Astrocyte (in vitro differentiated cells and primary cell): ENCODE data around the gene VPS50. TPM values are rescaled to one million over a fixed set of nuclear protein-coding genes. Genes with fewer than 3 reads are reported as not detected.

Experiments
- DNase-seq: peaks from one replicate; pipeline ENCODE4 v3.0.0-alpha.2; 2010; ENCODE audit warnings: low read depth
- FAIRE-seq: peaks from 2 replicates; lab custom pipeline; 2011; peaks lifted over from hg19 to GRCh38; lab: Jason Lieb, UNC
- H2AFZ ChIP-seq: 2 replicates; pipeline ENCODE4 v1.6.0; 2012; ENCODE audit warnings: low read depth, low read length, inconsistent platforms
- H3K27ac ChIP-seq: 2 replicates; pipeline ENCODE4 v1.5.1; 2011; ENCODE audit warnings: low read depth, low read length, inconsistent platforms
- H3K27me3 ChIP-seq: 2 replicates; pipeline ENCODE4 v1.6.0; 2011; ENCODE audit warnings: low read length, inconsistent platforms; ENCODE audit not compliant: insufficient read depth
- H3K36me3 ChIP-seq: 2 replicates; pipeline ENCODE4 v1.5.1; 2011; ENCODE audit warnings: low read length, inconsistent platforms; ENCODE audit not compliant: insufficient read depth
- H3K4me1 ChIP-seq: 2 replicates; pipeline ENCODE4 v1.5.1; 2011; ENCODE audit warnings: low read length, inconsistent platforms; ENCODE audit not compliant: insufficient read depth
- H3K4me2 ChIP-seq: 2 replicates; pipeline ENCODE4 v1.6.0; 2012; ENCODE audit warnings: low read length, inconsistent platforms
- H3K4me3 ChIP-seq: 2 replicates; pipeline ENCODE4 v1.5.1; 2011; ENCODE audit warnings: low read depth, mild to moderate bottlenecking, low read length, inconsistent platforms; ENCODE audit not compliant: insufficient read depth
- H3K79me2 ChIP-seq: 2 replicates; pipeline ENCODE4 v1.6.0; 2012; ENCODE audit warnings: mild to moderate bottlenecking, low read length, inconsistent platforms; ENCODE audit not compliant: insufficient read depth
- H3K9ac ChIP-seq: 2 replicates; pipeline ENCODE4 v1.6.0; 2012; ENCODE audit warnings: mild to moderate bottlenecking, low read length, inconsistent platforms
- H3K9me3 ChIP-seq: 2 replicates; pipeline ENCODE4 v1.5.1; 2012; ENCODE audit warnings: low read depth, mild to moderate bottlenecking, low read length, inconsistent platforms; ENCODE audit not compliant: insufficient read depth
- H4K20me1 ChIP-seq: 2 replicates; pipeline ENCODE4 v1.6.0; 2012; ENCODE audit warnings: low read length, inconsistent platforms; ENCODE audit not compliant: insufficient read depth
- H3K27ac Mint-ChIP-seq: one replicate; pipeline ENCODE4 v1.8.0; 2021; ENCODE audit warnings: mild to moderate bottlenecking, mixed read lengths; ENCODE audit not compliant: unreplicated experiment
- H3K27me3 Mint-ChIP-seq: one replicate; pipeline ENCODE4 v1.8.0; 2021; ENCODE audit warnings: low read depth, mixed read lengths; ENCODE audit not compliant: unreplicated experiment
- H3K36me3 Mint-ChIP-seq: one replicate; pipeline ENCODE4 v1.8.0; 2021; ENCODE audit warnings: low read depth, mixed read lengths; ENCODE audit not compliant: unreplicated experiment
- H3K4me1 Mint-ChIP-seq: one replicate; pipeline ENCODE4 v1.8.0; 2021; ENCODE audit warnings: low read depth, mixed read lengths; ENCODE audit not compliant: unreplicated experiment
- H3K4me3 Mint-ChIP-seq: one replicate; pipeline ENCODE4 v1.8.0; 2021; ENCODE audit warnings: mild to moderate bottlenecking, moderate library complexity, mixed read lengths; ENCODE audit not compliant: unreplicated experiment
- H3K9me3 Mint-ChIP-seq: one replicate; pipeline ENCODE4 v1.8.0; 2021; ENCODE audit warnings: mild to moderate bottlenecking, mixed read lengths; ENCODE audit not compliant: unreplicated experiment
- CTCF ChIP-seq: IDR thresholded peaks from 2 replicates; pipeline ENCODE4 v1.5.1; 2011; ENCODE audit warnings: low read depth, mild to moderate bottlenecking, inconsistent platforms, low read length, moderate library complexity; ENCODE audit not compliant: insufficient read depth
- EZH2 ChIP-seq: IDR thresholded peaks from 2 replicates; pipeline ENCODE4 v1.6.1; 2012; ENCODE audit warnings: mild to moderate bottlenecking, low read length, inconsistent platforms; ENCODE audit not compliant: insufficient read depth
- total RNA-seq: library from RNA; stranded (reverse); gene quantifications from 2 replicates; pipeline ENCODE4 v1.2.1, GENCODE V29; 2021

The VPS50 gene
- total RNA-seq, 1 donor from 2014 or later: 19.0 TPM

DNA sequence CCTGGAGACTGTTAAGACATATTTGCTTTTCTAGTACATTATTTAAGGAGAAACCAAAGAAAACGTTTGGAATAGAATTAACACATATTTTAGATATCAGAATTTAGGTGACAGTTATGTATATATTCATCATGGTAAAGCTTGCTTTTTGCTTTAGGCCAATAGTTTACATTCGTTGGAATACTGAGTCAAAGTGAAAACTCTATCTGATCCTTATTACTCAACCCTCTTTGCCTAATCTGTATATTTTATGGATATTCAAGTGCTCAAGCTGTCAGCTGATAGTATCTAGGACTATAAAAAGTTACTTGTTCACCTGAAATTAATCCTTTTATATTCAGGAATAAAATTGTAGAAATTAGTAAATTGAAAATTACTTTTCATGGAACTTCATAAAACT lies 61.1 kb downstream of the VPS50 start:
- Histone ChIP-seq H3K9me3 (no peaks in the 10 kb centered on the region), H3K79me2 (no peaks in the 10 kb centered on the region), H2AFZ (no peak overlapping the region), H3K4me1 (no peaks in the 10 kb centered on the region), H3K9ac (no peak overlapping the region), H4K20me1 (no peaks in the 10 kb centered on the region), H3K4me3 (no peak overlapping the region), H3K36me3 (no peaks in the 10 kb centered on the region), H3K27me3 (no peaks in the 10 kb centered on the region), H3K4me2 (no peak overlapping the region), H3K27ac (no peak overlapping the region)
- H3K27me3 Mint-ChIP-seq: no peaks in the 10 kb centered on the region
- peaks cover 2% of the 10 kb centered on the region for H3K36me3 Mint-ChIP-seq
- DNase-seq: no peak
- peaks cover 15% of the 10 kb centered on the region for H3K4me1 Mint-ChIP-seq
- H3K4me3 Mint-ChIP-seq: no peak overlapping the region
- no peak overlapping the region for H3K27ac Mint-ChIP-seq
- FAIRE-seq: no peak
- no peaks in the 10 kb centered on the region for H3K9me3 Mint-ChIP-seq
- TF ChIP-seq CTCF: no peak
- no peak for TF ChIP-seq EZH2

DNA sequence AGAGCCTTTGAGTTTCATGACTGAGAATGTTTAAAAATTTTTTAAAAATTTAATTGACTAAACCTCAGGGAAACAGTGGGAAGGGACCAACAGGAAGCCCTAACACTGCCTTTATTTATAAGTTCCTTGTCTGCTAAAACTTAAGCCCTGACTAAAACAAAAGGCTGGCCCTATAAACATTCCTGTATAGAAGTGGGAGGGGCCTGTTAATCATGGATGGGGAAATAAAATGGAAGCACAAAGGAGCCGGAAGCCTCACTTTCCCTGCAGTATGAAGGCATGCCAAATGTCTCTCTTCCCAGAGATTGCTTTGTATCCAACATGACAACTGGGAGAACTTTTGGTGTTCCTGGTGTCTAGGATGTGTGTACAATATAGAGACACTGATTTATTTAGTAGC lies 66.0 kb downstream of the VPS50 start:
- H3K4me1 ChIP-seq: no peaks in the 10 kb centered on the region
- H2AFZ ChIP-seq: no peak overlapping the region
- H3K4me3 ChIP-seq: no peak overlapping the region
- Mint-ChIP-seq H3K4me3 (no peak overlapping the region), H3K9me3 (no peaks in the 10 kb centered on the region), H3K4me1 (peaks cover 24% of the 10 kb centered on the region), H3K36me3 (peaks cover 2% of the 10 kb centered on the region), H3K27me3 (no peaks in the 10 kb centered on the region), H3K27ac (peak overlapping the region; percentile 90)
- no peak for TF ChIP-seq CTCF
- TF ChIP-seq EZH2: no peak
- no peaks in the 10 kb centered on the region for H3K79me2 ChIP-seq
- DNase-seq: no peak
- FAIRE-seq: no peak
- peak overlapping the region; percentile 47 for H3K27ac ChIP-seq
- H3K27me3 ChIP-seq: no peaks in the 10 kb centered on the region
- no peaks in the 10 kb centered on the region for H4K20me1 ChIP-seq
- no peaks in the 10 kb centered on the region for H3K36me3 ChIP-seq
- no peak overlapping the region for H3K4me2 ChIP-seq
- H3K9me3 ChIP-seq: no peaks in the 10 kb centered on the region
- H3K9ac ChIP-seq: no peak overlapping the region

- no peaks in the 10 kb centered on the region for H3K4me1 ChIP-seq
- Mint-ChIP-seq H3K36me3 (peaks cover 2% of the 10 kb centered on the region), H3K4me3 (no peak overlapping the region), H3K9me3 (no peaks in the 10 kb centered on the region), H3K4me1 (peaks cover 24% of the 10 kb centered on the region), H3K27me3 (no peaks in the 10 kb centered on the region), H3K27ac (peak overlapping the region; percentile 90)
- TF ChIP-seq CTCF (no peak), EZH2 (no peak)
- H3K4me3 ChIP-seq: no peak overlapping the region
- H3K9me3 ChIP-seq: no peaks in the 10 kb centered on the region
- H2AFZ ChIP-seq: no peak overlapping the region
- DNase-seq: peak; percentile 63
- peak; percentile 34 for FAIRE-seq
- no peaks in the 10 kb centered on the region for H3K36me3 ChIP-seq
- no peaks in the 10 kb centered on the region for H3K27me3 ChIP-seq
- H3K79me2 ChIP-seq: no peaks in the 10 kb centered on the region
- H4K20me1 ChIP-seq: no peaks in the 10 kb centered on the region
- H3K27ac ChIP-seq: peak overlapping the region; percentile 47
- no peak overlapping the region for H3K9ac ChIP-seq
- H3K4me2 ChIP-seq: no peak overlapping the region
Observed at GRCh38 chr7:93298671-93299070, 66.5 kb downstream of the VPS50 start.
